Sciatic nerve (tissue), 2 donors: ENCODE measurements around the gene PEX19. TPM values are rescaled to one million over a fixed set of nuclear protein-coding genes. Genes with fewer than 3 reads are reported as not detected.
A peak's percentile ranks its signal among the peaks of the same experiment; 100 is the strongest.
"Not testable (repeated sequence)": the region's sequence is repeated elsewhere in the genome, so short reads cannot be mapped to it uniquely, and the experiment has no call there.

ENCODE experiments used
- ATAC-seq: fragments of 200-7000 bp; cut with Tn5 transposase; one replicate; pipeline ENCODE4 v1.9.1; 2020; ENCODE audit warnings: mild to moderate bottlenecking, moderate library complexity
- DNase-seq: peaks from one replicate; pipeline ENCODE4 v3.0.0-alpha.2; 2020; ENCODE audit warnings: low spot score
- intact Hi-C: fragments of 100-400 bp; cut with DNase I; formaldehyde crosslinking; loops from one replicate; pipeline ENCODE4 v1.14.2; 2022
- total RNA-seq: library from RNA; stranded (reverse); fragmentation: NEBNext Ultra II Directional; extraction: Animal tissue kit (Norgen Biotek cat#: 25700); gene quantifications from one replicate; pipeline ENCODE4 v1.2.1, GENCODE V29; 2021
- donor health status: DM: no; HTN: no; CAD: no.
- donor health status: DM: no; HTN: no; CAD: no.

PEX19 gene
- 71.1 TPM for total RNA-seq

- intact Hi-C loops: no loop called here
- peak; percentile 96 for DNase-seq
Measured at GRCh38 chr1:160284782-160285344, at the start of gene PEX19. TSS of gene PEX19 (minus strand) at chr1:160285133. CDS start at chr1:160285124, 9 bp downstream.

GRCh38 chr1:160332516-160332915 lies 47.6 kb upstream of the PEX19 start:
- intact Hi-C loops: no loop called here
- ATAC-seq (no peak), DNase-seq (no peak)

More at GRCh38 chr1:160284782-160285344, at the start of gene PEX19:
- ATAC-seq: peak; percentile 99

DNA sequence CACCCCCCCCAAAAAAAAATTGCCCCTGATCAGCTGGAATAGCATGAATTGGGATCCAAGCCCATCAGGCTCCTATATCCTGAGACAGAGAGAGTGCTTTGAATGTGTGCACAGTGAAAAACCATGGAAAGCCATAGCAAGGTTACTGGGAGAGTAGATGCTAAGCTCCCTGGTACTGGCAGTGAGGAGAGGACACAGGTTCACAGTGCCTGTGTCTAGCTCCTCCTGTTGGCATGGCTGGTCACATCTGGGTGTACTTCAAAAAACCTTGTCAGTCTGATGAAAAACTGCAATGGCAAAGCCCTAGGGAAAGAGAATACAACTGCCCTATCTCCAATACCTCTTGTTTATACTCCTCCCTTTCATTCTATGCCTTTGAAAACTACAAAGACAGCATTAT lies 45.2 kb upstream of the PEX19 start:
- no peak for ATAC-seq
- intact Hi-C loops: no loop called here
- DNase-seq: no peak

DNA sequence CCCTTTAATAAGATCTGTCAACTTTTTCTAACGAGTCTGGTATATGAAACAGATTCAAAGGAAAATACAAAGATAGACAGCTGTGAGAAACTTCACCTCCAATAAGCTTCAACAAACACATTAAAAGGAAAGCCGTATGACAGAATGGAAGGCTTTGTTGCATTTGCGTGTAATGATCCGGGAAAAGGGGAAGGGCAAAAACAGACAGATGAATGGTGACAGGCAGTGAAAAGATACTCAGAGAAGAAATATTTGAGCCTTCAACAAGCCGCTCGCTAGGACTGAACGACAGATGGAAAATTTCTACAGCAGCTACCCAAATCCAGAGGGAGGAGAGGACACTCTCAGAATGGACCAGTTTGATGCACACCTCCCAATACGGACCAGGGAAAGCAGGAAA lies 43.3 kb upstream of the PEX19 start:
- intact Hi-C loops: no loop called here
- no peak for ATAC-seq

GRCh38 chr1:160326418-160326817 lies 41.5 kb upstream of the PEX19 start:
- DNase-seq (no peak), ATAC-seq (no peak)
- intact Hi-C loops: no loop called here

More for the DNA sequence above, 43.3 kb upstream of the PEX19 start:
- DNase-seq: no peak

DNA sequence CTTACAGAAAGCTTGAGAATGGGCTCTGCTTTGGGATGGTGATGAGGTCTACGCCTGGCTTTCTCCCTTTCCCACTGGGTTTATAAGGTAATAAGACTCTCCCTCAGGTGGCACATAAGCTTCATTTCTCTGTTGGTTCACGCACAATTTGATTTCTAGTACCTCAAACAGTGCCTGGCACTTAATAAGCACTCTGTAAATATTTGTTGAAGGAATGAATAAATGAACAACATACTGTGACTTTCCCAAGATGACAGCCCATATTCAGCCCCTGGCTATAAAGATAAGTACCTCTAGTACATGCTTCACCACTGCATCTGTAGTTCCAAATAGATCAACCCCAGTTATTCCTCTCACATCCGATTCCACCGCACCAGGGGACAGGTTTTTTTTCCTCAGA lies 40.3 kb upstream of the PEX19 start:
- intact Hi-C loops: no loop called here
- ATAC-seq (no peak), DNase-seq (no peak)

DNA sequence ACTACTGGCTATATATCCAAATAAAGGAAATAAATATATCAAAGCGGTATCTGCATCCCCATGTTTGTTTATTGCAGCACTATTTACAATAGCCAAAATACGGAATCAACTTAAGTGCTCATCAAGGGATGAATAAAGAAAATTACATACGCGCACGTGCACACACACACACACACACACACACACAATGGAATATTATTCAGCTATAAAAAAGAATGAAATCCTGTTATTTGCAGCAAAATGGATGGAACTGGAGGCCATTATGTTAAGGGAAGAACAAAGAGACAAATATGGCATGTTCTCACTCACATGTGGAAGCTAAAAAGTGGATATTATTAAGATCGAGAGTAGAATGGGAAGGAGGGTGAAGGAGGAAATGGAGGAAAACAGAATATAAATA lies 37.9 kb upstream of the PEX19 start:
- intact Hi-C loops: no loop called here
- ATAC-seq (no peak), DNase-seq (no peak)

GRCh38 chr1:160315359-160315758 lies 30.4 kb upstream of the PEX19 start:
- no peak for DNase-seq
- intact Hi-C loops: no loop called here
- no peak for ATAC-seq

- ATAC-seq: no peak
- intact Hi-C loops: no loop called here
- no peak for DNase-seq
Measured at GRCh38 chr1:160309571-160309970, 24.6 kb upstream of the PEX19 start.

DNA sequence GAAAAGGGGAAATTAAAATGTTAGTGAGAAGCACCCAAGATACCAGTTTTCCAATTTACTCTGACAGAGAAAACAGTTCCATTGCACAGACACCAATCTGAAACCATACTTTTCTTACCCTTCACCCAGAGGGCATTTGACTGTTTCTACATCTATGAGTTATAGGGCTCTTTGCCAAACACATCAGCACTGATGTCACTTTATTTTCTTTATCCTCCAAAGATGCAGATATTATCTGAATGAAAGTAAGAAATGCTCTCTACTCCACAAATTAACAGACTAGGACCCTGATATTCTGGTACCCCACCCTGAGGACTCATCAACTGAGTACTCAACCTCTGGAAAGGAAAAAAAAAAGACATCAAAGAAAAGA lies 24.2 kb upstream of the PEX19 start:
- intact Hi-C loops: no loop called here
- ATAC-seq (no peak), DNase-seq (no peak)

DNA sequence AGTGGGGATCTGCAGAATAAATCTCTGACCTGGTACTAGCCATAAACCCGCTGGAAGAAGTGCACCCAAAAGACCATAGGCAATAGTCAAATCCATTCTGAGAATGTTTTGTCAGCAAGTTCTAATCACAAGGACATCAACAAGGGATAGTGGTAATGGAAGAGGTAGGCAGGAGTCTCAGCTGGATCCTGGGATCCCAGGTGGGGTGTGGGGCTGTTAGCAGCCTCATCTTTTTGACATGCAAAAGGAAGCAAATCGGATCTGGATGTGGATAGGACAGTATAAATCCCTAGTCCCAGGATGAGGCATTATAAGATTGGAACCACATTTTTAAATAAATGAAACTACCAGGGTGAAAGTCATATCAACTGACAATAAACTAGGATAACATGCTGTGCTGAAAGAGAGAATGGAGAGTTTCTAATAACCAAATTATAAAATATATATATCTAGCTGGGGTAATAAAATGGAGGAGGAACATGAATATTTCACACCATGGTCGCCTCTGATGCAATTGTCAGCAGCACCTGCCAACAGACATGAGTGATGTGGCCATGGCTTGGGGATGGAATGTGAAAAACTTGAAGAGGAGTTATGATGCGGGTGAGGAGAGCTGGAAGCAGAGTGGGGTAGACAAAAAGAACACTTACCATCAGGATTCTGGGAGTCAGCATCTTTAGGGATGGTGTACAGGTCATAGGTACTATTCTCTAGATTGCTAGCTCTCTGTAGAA lies 23.7 kb upstream of the PEX19 start:
- intact Hi-C loops: no loop called here
- DNase-seq: no peak
- ATAC-seq: no peak

- ATAC-seq: no peak
- DNase-seq: no peak
- intact Hi-C loops: no loop called here
Measured at GRCh38 chr1:160307118-160307791, 22.3 kb upstream of the PEX19 start.

- DNase-seq (no peak), ATAC-seq (no peak)
- intact Hi-C loops: no loop called here
Measured at GRCh38 chr1:160300173-160300572, 15.2 kb upstream of the PEX19 start.

DNA sequence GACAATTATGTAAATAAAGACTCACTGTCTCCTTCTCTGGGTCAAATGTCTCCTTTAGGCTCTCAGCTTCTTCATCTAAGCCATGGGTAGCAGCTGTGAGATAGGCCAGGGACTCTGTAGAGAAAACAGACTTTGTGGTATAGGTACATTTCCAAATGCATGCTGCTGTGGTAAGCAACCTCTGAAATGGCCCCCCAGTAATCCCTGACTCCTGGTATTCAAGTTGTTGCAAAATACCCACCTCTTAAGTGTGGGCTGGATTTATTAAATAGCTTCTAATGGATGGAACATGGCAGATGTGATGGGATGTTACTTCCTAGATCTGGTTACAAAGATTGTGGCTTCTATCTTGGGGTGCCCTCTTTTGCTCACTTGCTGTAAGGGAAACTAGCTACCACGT lies 11.1 kb upstream of the PEX19 start:
- intact Hi-C loops: no loop called here

GRCh38 chr1:160293020-160293968 lies 8.4 kb upstream of the PEX19 start:
- ATAC-seq: no peak
- DNase-seq: no peak
- intact Hi-C loops: no loop called here

More for the DNA sequence above, 11.1 kb upstream of the PEX19 start:
- ATAC-seq: no peak
- no peak for DNase-seq

DNA sequence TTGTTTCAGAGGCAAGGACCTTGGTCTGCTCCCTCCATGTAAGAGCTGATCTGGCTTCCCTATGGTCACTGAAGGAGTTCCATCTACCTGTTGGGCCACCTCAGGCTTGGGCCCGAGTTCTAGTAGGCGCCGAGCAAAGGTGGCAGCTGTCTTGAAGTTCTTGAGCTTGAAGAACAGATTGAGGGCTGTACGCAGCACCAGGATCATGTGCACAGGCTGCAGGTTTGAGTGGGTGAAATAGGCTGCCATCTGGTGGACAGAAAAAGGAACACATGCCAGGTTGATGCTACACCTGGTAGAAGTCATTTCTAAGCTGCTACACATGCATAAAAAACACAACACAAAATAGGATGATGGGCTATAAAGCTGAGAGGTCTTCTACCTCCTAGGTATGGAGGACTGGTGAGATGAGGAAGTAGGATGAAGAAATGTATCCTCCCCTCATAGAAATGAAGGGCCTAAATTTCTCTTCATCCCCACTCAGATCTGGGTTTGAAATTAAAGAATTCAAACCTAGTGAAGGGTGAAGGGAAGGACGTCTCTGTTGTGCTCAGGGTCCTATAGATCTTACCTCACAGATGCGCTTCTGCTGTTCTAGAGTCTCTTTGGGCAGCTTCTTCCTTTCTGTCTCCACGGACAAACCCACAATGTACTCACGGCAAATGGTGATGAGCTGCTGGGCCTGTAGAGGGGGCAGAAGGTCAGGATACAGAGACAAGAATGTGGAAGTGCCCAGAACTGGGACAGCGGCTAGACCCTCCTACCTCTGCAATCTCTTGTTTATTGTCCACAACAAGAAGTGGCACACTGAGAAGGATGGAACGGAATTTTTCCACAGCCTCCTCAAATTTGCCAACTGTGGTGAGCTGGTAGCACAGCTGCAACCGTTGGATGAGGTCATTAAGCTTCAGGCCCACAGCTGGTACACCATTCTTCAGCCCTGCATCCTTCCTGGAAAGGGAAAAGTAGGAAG lies 6.6 kb upstream of the PEX19 start:
- intact Hi-C loops: no loop called here
- peak; percentile 70 for DNase-seq
- ATAC-seq: peak; percentile 90

DNA sequence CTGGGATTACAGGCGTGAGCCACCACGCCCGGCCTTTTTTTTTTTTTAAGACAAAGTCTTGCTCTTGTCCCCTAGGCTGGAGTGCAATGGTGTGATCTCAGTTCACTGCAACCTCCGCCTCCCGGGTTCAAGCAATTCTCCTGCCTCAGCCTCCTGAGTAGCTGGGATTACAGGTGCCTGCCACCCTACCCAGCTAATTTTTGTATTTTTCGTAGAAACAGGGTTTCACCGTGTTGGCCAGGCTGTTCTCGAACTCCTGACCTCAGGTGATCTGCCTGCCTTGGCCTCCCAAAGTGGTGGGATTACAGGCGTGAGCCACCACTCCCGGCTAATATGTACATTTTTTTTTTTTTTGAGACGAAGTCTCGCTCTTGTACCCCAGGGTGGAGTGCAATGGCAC lies 2.8 kb upstream of the PEX19 start:
- ATAC-seq, intact Hi-C loops, DNase-seq: not testable (repeated sequence)

DNA sequence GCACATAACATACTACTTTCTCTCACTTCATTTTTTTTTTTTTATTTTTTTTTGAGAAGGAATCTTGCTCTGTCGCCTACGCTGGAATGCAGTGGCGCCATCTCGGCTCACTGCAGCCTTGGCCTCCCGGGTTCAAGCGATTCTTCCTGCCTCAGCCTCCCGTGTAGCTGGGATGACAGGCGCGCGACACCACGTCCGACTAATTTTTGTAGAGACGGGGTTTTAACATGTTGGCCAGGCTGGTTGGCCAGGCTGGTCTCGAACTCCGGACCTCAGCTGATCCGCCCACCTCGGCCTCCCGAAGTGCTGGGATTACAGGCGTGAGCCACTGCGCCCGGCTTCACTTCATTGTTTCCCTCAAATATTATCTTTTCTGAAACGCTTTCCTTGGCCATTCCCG lies 573 bp upstream of the PEX19 start:
- no peak for DNase-seq
- no peak for ATAC-seq
- intact Hi-C loops: no loop called here
